Stromal cell of bone marrow (primary cell): ENCODE results near the gene HAUS2.
"Not testable (repeated sequence)": the region's sequence is repeated elsewhere in the genome, so short reads cannot be mapped to it uniquely, and the experiment has no call there.

Experiments used
- DNase-seq: peaks from one replicate; pipeline ENCODE4 v3.0.0-alpha.2; 2012; ENCODE audit warnings: low read depth

The HAUS2 gene

GRCh38 chr15:42576040-42576594 is 27.5 kb downstream of the HAUS2 start:
- no peak for DNase-seq

GRCh38 chr15:42576776-42577175 is 28.1 kb downstream of the HAUS2 start:
- no peak for DNase-seq

GRCh38 chr15:42577514-42578031 is 28.9 kb downstream of the HAUS2 start:
- peak; percentile 83 for DNase-seq

GRCh38 chr15:42578984-42579537 is 30.4 kb downstream of the HAUS2 start:
- DNase-seq, result no peak

- DNase-seq, result peak; percentile 48
These were observed 32.7 kb downstream of the HAUS2 start for GRCh38 chr15:42581272-42581730.

GRCh38 chr15:42582569-42583375 is 34.1 kb downstream of the HAUS2 start:
- no peak for DNase-seq

GRCh38 chr15:42584031-42584765 is 35.6 kb downstream of the HAUS2 start:
- DNase-seq, result no peak

- no peak for DNase-seq
These were observed 42.1 kb downstream of the HAUS2 start for GRCh38 chr15:42590619-42591237.

- no peak for DNase-seq
These were observed 42.7 kb downstream of the HAUS2 start for GRCh38 chr15:42591238-42591934.

GRCh38 chr15:42592716-42593115 is 44.1 kb downstream of the HAUS2 start:
- no peak for DNase-seq

- DNase-seq, result peak; percentile 38
These were observed 44.5 kb downstream of the HAUS2 start for GRCh38 chr15:42593143-42593542.

- DNase-seq, result no peak
These were observed 45.5 kb downstream of the HAUS2 start for GRCh38 chr15:42594095-42594494.

- no peak for DNase-seq
These were observed 47.1 kb downstream of the HAUS2 start for GRCh38 chr15:42595626-42596240.

- not testable (repeated sequence) for DNase-seq
These were observed 52.7 kb downstream of the HAUS2 start for GRCh38 chr15:42601316-42601715.

GRCh38 chr15:42602501-42602900 is 53.9 kb downstream of the HAUS2 start:
- DNase-seq, result no peak

GRCh38 chr15:42603978-42604377 is 55.3 kb downstream of the HAUS2 start:
- no peak for DNase-seq

GRCh38 chr15:42604894-42605744 is 56.5 kb downstream of the HAUS2 start:
- no peak for DNase-seq

- DNase-seq, result no peak
These were observed 57.2 kb downstream of the HAUS2 start for GRCh38 chr15:42605796-42606195.

GRCh38 chr15:42608110-42608531 is 59.5 kb downstream of the HAUS2 start:
- no peak for DNase-seq
